Measurements from ENCODE around the gene CD74.

Gene CD74

DNA sequence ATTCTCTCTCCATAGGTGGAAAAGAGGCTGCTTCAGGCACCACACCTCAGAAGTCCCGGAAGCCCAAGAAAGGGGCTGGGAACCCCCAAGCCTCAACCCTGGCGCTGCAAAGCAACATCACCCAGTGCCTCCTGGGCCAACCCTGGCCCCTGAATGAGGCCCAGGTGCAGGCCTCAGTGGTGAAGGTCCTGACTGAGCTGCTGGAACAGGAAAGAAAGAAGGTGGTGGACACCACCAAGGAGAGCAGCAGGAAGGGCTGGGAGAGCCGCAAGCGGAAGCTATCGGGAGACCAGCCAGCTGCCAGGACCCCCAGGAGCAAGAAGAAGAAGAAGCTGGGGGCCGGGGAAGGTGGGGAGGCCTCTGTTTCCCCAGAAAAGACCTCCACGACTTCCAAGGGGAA, 16.4 kb downstream of the CD74 start:
- Mint-ChIP-seq H3K9me3 (no peaks in the 10 kb centered on the region), H3K27me3 (no peaks in the 10 kb centered on the region), H3K27ac (no peak overlapping the region), H3K4me1 (peaks cover 11% of the 10 kb centered on the region), H3K4me3 (peak overlapping the region in 1 of 2 donors; percentile 2)
- ATAC-seq: no peak
- DNase-seq: no peak

DNA sequence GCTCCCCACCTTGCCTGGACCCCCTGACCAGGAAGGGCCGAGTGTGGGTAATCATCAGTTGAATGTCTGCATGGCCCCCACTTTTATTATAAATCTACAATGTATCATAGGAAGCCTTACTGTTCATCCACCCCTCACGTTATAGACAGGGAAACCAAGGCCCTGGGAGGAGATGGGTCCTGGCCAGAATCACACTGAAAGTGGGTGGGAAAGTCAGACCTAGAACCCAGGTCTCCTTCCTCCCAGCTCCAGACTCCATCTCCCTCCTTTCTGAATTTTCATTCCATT, 17.1 kb downstream of the CD74 start:
- no peak for DNase-seq
- peak overlapping the region in 1 of 2 donors; percentile 10 for H3K27ac Mint-ChIP-seq
- H3K9me3 Mint-ChIP-seq: no peaks in the 10 kb centered on the region
- peaks cover 11% of the 10 kb centered on the region for H3K4me1 Mint-ChIP-seq
- H3K4me3 Mint-ChIP-seq: no peak overlapping the region
- no peaks in the 10 kb centered on the region for H3K27me3 Mint-ChIP-seq
- ATAC-seq: no peak

DNA sequence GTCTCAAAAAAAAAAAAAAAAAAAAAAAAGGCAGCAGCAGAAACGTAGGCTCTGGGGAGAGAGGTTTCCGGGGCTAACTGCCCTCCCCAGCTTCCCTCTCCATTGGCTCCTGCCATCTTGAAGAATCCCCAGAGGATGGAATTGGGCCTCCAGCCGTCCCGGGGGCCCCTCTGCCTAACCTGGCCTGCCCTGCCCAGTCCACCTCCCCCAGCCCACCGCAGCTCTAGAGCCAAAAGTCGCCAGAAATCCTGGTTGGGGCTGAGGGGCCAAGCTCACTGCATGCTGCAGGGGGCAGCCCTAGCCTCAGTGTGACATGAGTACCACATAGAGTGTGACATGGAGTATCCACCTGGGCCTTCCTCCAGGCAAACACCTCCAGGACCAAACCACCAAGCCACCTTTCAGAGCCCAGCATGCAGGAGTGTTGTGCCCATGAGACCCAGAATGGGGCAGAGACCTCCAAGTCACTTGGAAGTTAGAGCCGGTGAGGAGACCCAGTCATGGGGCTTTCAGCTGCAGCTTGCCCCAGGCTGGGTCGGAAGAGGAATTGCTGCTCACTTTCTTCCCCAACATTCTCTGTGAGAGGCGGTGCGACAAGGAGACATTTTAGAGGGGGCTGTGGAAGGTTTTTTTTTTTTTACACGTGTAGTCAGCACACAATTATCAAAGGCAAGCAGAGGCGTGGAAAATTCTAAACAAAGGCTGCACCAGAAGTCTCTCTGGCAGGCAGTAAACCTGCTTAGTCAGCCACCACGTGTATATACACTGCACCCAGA, 17.6 kb downstream of the CD74 start:
- Mint-ChIP-seq H3K4me3 (no peak overlapping the region), H3K27me3 (no peaks in the 10 kb centered on the region), H3K4me1 (peaks cover 11% of the 10 kb centered on the region), H3K9me3 (no peaks in the 10 kb centered on the region), H3K27ac (peak overlapping the region; percentile 72 to 86)
- no peak for DNase-seq
- no peak for ATAC-seq

DNA sequence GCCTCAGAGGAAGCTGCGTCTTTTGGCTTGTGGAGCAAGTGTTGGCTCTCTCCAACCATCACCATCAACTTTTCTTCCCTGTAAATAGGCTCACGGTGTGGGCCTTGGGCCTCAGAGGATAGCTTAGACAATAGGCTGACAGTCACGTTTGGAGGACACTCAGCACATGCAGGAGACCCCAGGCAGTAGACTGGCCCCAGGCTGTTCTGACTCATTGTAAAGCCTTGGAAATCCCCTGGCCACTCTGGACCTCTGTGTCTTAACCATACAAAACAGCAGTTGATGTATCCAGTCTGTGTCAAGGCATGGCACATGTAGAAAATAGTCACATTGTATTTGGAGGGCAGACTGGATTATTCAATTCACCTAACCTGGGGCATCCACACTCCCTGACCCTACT, 18.6 kb downstream of the CD74 start:
- ATAC-seq: peak; percentile 64
- H3K27me3 Mint-ChIP-seq: no peaks in the 10 kb centered on the region

DNA sequence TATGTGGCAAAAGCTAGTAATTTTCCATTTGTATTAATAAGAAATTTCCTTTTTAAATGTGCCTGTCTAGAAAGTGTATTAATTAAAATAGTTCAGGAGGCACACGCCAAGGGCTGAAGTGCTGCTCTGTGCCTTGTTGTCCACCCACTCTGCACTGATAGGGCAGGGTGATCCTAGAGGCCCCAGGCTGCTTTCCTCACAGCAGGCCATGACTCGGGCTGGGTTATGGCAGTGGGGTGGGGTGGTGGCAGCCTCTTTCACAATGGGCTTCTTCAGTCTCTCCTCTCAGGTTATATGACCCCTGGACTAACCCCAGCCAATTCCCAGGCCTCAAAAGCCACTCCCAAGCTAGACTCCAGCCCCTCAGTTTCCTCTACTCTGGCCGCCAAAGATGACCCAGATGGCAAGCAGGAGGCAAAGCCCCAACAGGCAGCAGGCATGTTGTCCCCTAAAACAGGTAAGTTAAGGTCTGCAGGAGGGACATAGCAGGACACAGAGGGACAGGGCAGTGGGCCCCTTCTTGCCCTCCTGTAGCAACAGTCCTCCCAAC, 19.5 kb downstream of the CD74 start:
- Mint-ChIP-seq H3K27me3 (no peaks in the 10 kb centered on the region), H3K27ac (peak overlapping the region; percentile 34 to 72), H3K4me3 (no peak overlapping the region), H3K4me1 (peaks cover 11% of the 10 kb centered on the region), H3K9me3 (no peaks in the 10 kb centered on the region)
- ATAC-seq (no peak), DNase-seq (no peak)

More for the DNA sequence above, 18.6 kb downstream of the CD74 start:
- Mint-ChIP-seq H3K4me3 (no peak overlapping the region), H3K4me1 (peaks cover 11% of the 10 kb centered on the region), H3K9me3 (no peaks in the 10 kb centered on the region), H3K27ac (no peak overlapping the region)
- no peak for DNase-seq

DNA sequence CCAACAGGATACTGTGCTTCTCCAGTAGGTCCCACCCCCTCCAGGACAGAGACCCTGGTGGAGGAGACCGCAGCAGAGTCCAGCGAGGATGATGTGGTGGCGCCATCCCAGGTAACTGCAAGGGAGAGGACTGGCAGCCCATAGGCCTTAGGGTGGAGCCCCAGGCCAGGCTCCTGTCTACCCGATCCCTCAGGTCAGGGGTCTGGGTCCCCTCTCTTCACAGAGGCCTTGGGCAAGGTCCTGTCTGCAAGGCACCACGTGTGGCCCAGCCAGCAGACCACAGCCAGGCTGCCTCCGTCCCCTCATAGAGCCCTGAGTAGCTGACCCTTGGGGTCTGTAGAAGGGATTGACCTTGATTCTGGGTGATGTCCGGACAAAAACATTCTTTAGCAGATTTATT, 20.0 kb downstream of the CD74 start:
- H3K9me3 Mint-ChIP-seq: no peaks in the 10 kb centered on the region
- H3K27me3 Mint-ChIP-seq: no peaks in the 10 kb centered on the region
- peak overlapping the region in 1 of 2 donors; percentile 6 for H3K27ac Mint-ChIP-seq
- ATAC-seq (no peak), DNase-seq (no peak)
- H3K4me3 Mint-ChIP-seq: no peak overlapping the region
- H3K4me1 Mint-ChIP-seq: peaks cover 11% of the 10 kb centered on the region

DNA sequence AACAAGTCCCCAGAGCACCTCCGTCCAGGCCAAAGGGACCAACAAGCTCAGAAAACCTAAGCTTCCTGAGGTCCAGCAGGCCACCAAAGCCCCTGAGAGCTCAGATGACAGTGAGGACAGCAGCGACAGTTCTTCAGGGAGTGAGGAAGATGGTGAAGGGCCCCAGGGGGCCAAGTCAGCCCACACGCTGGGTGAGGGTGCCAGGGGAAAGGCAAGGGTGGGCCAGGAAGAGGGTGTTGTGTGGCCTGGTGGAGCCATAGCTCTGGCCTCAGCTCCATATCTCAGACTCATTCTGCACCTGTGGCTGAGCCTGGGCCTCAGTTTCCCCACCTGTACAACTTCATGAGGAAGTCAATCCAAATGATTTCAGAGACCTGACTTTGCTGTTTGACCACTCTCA, 20.7 kb downstream of the CD74 start:
- Mint-ChIP-seq H3K9me3 (no peaks in the 10 kb centered on the region), H3K4me3 (no peak overlapping the region), H3K27me3 (no peaks in the 10 kb centered on the region), H3K27ac (peak overlapping the region in 1 of 2 donors; percentile 45), H3K4me1 (peaks cover 11% of the 10 kb centered on the region)
- ATAC-seq (no peak), DNase-seq (no peak)

DNA sequence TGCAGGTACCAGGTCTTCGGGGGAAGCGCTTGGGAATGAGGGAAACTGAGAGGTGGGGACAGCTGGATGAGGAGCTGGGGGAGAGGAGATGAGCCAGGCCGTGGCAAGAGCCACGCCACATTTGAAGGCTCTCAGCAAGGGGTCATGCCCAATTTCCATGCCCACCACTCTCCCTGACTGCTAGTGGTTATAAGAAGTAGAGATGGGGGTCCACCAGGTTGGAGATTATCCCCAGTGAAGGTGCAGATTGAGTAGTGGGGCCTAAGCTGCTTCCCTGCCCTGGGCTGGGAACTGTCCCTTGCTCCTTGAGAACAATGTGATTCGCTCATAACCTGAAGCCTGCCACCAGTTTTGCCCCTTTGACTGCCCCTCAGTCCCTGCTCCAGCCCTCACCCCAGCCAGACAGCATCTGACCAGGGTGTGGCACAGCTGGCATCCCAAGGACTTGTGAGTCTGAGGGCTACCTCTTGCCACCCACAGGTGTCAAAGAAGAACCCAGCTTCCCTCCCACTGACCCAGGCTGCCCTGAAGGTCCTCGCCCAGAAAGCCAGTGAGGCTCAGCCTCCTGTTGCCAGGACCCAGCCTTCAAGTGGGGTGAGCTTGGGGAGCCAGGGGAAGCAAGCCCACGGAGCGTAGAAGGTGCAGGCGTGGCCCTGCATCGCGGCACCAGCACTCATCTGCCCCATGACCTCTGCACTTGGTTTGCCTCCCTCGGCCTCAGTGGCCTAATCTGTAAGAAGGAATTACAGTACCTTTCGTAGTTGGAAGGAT, 21.5 kb downstream of the CD74 start:
- Mint-ChIP-seq H3K4me3 (no peak overlapping the region), H3K27me3 (no peaks in the 10 kb centered on the region), H3K4me1 (peaks cover 11% of the 10 kb centered on the region), H3K27ac (peak overlapping the region; percentile 50 to 75), H3K9me3 (no peaks in the 10 kb centered on the region)
- no peak for ATAC-seq
- DNase-seq: no peak

DNA sequence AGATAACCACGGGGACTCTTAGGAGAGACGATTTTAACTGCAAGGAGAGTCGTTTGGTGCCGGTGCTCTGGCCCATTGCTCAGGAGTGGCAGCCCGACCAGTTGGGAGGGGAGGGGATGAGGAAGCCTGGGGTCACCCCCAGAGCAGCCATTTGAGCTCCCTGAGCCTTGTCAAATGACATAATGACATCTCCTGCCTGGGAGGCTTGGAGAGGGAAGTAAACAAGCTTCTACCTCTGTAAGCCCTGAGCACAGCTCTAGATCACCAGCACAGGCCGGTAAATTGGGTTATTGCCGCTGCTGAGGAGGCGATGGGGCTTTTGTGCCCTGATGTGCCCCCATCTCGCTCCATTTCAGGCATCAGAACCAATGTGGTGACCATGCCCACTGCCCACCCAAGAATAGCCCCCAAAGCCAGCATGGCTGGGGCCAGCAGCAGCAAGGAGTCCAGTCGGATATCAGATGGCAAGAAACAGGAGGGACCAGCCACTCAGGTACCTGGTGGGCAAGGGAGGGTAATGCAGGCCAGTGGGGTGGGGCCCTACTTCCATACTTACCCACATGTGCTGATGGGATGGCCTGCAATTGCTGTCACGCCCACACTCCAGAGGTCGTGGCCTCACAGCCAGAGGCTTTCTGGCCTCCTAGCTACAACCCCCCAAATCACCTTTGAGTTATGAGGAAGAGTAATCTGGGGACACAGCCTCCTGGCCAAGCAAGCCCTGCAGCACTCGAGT, 23.0 kb downstream of the CD74 start:
- Mint-ChIP-seq H3K4me3 (no peak overlapping the region), H3K9me3 (no peaks in the 10 kb centered on the region), H3K27ac (peak overlapping the region; percentile 31 to 59), H3K4me1 (peaks cover 11% of the 10 kb centered on the region), H3K27me3 (no peaks in the 10 kb centered on the region)
- no peak for ATAC-seq
- DNase-seq: no peak

DNA sequence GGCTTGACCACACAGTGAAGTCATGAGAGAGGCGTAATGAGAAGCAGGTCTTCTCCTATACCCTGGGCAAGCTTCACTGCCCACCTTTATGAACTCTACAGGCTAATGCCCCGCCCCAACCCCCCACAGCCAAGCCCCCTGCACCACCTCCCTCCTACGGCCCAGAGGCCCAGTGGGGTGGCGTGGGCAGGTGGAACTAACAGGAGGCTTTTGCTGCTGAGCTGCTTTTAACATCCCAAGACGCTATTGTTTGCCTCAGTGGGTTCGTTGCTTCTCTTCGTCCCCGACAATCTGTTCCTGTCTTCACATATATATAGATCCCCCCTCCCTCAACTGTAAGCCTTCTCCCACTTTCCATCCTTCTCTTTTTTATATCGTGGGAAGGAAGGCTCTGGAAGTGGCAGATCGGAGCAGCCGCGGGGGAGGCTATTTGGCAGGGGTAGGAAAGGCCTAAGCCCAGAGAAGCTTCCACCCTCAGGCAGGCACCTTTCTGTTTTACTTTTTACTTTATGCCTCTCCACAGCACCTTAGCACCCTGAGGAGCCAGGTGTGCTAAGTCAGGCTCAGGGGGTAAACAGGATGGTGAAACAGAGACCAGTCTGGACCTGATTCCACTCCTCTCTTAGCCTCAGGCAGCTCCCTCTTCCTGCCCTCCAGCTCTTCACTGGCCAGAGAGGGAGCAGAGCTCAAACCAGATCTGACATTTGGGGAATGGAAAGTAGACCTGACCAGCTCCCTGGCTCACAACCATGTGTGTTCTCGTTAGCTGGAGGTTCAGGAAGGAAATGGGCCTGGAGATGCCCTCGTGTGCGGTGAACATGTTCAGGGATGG, 26.5 kb downstream of the CD74 start:
- DNase-seq (no peak), ATAC-seq (no peak)
- Mint-ChIP-seq H3K4me1 (no peaks in the 10 kb centered on the region), H3K27ac (no peak overlapping the region), H3K9me3 (no peaks in the 10 kb centered on the region), H3K4me3 (no peak overlapping the region), H3K27me3 (no peaks in the 10 kb centered on the region)

DNA sequence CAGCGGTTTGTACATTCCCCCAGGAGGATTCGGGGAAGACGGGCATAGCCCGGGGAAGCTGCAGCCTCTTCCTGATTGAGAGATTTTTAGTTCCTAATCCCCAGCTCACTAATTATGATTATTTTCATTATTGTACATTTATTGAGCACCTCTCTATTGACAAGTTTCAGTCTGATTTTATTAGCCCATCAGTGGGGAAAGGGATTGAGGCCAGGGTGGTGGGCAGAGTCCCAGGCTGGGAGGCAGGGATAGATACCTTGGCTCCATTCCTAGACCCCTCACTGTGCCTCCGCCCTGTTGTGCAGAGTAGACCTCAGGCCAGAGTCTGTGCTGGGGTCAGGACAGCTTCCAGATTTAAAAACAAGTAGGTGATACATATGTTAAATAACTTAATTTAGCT, 28.0 kb downstream of the CD74 start:
- DNase-seq (no peak), ATAC-seq (no peak)
- no peaks in the 10 kb centered on the region for H3K4me1 Mint-ChIP-seq
- H3K9me3 Mint-ChIP-seq: no peaks in the 10 kb centered on the region
- H3K27ac Mint-ChIP-seq: peak overlapping the region in 1 of 2 donors; percentile 19
- no peaks in the 10 kb centered on the region for H3K27me3 Mint-ChIP-seq
- no peak overlapping the region for H3K4me3 Mint-ChIP-seq

DNA sequence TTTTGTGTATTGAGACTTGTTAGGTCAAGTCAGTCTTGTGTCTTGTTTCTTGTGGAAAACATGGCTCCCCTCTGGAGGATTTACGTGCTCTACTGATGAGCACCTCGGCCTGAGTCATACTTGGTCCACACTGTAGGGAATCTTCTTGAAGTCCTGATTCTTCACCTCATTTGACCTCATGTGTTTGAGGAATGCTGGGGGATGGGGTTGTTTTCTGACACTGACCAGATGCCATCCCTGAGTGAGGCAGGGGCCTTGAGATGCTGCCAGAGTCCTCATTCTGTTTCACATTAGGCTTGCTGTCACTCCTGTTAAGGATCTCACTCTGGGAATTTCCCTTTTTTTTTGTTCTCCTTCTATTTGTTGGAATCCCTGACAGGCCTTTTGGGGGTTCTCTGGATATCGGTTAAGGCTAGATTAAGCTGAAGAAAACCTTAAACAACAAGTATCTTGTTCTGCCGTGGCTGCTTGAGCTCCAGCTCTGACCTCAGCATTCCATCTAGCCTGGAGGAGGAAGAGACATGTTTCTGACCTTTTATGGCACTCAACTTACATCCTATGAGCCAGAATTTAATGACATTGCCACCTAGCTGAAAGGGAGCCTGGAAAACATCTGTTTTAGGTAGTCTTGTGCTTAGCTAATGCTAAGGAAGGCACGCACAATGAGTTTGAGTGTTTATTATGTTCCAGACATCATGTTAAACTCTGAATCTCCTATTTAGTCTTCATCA, 34.6 kb downstream of the CD74 start:
- ATAC-seq: no peak

DNA sequence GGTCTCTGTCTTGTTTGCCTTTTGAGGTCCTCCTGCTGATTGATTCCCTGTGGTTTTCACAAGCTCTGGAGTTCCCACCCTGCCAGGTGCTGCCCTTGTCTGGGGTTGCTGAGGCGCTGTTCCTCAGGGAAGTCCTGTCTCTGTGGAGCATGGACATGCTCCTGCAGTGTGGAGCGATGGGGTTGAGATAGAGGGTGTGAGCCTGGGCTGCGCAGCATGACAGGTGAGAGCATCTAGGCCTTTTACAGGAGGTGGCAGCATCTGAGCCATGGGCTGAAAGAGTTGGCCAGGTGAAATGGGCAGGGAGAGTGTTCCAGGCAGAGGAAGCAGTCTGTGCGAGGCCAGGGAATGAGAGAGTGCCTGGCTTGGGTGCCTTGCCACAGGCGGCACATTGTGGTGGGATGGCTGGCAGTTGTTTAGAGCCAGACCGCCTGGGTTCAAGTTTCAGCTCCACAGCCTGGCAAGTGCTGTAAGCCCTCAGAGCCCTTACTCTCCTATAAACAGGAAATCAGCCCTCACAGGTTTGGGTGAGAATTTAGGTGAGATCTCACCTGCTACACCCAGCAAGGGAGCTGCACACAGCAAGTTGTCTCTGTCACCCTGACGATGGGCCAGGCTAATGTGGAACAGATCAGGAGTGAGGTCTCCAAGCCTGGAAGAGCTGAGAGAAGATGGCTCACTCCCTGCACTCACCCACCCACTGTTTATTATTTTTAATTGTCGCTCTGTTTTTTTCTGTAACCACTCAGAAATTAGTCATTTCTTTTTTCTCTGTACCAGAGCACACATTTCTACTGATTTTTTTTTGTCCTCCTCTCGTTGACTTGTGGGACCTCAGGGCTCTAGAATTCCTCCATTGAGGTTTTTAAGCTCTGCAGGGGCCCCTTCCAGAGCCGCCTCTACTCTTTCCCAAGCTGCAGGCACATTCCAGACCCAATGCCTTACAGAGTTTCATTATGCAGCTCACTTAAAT, 35.6 kb downstream of the CD74 start:
- Mint-ChIP-seq H3K9me3 (no peaks in the 10 kb centered on the region), H3K27me3 (no peaks in the 10 kb centered on the region), H3K4me3 (no peak overlapping the region), H3K4me1 (peaks cover 4% of the 10 kb centered on the region), H3K27ac (peak overlapping the region in 1 of 2 donors; percentile 96)
- no peak for ATAC-seq
- no peak for DNase-seq

More for the DNA sequence above, 34.6 kb downstream of the CD74 start:
- Mint-ChIP-seq H3K27ac (peak overlapping the region in 1 of 2 donors; percentile 88), H3K4me3 (no peak overlapping the region), H3K27me3 (no peaks in the 10 kb centered on the region), H3K4me1 (peaks cover 4% of the 10 kb centered on the region), H3K9me3 (no peaks in the 10 kb centered on the region)
- no peak for DNase-seq

DNA sequence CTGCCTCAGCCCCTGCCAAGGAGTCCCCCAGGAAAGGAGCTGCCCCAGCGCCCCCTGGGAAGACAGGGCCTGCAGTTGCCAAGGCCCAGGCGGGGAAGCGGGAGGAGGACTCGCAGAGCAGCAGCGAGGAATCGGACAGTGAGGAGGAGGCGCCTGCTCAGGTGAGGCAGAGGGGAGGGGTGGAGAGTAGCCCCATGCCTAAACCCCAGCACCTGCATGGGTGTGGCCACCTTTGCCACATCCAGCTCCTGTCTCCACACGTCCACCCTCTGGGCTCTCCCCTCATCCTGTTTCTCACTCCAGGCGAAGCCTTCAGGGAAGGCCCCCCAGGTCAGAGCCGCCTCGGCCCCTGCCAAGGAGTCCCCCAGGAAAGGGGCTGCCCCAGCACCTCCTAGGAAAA, 38.1 kb downstream of the CD74 start:
- no peak overlapping the region for H3K4me3 Mint-ChIP-seq
- no peak overlapping the region for H3K27ac Mint-ChIP-seq
- DNase-seq: no peak
- peaks cover 4% of the 10 kb centered on the region for H3K4me1 Mint-ChIP-seq
- no peaks in the 10 kb centered on the region for H3K27me3 Mint-ChIP-seq
- H3K9me3 Mint-ChIP-seq: no peaks in the 10 kb centered on the region
- ATAC-seq: no peak
